ENCODE measurements around the gene CKM. TPM values are rescaled to one million over a fixed set of nuclear protein-coding genes. Genes with fewer than 3 reads are reported as not detected.
"Not testable (repeated sequence)": the region's sequence is repeated elsewhere in the genome, so short reads cannot be mapped to it uniquely, and the experiment has no call there.

Gene CKM
- polyA plus RNA-seq, 4 donors, result 0.09 to 30.5 (median 14.4) TPM

- not testable (repeated sequence) for DNase-seq; H3K9me3 ChIP-seq (ENCODE audit: control insufficient read depth in 2 of 2, insufficient read depth in 1 of 2, low read depth in 1 of 2, low read length in 1 of 2); H3K4me3 ChIP-seq (ENCODE audit: low read depth in 1 of 3, low read length in 3 of 3); H3K27me3 ChIP-seq (ENCODE audit: control insufficient read depth in 3 of 3, insufficient read depth in 3 of 3, low read length in 3 of 3); H3K4me1 ChIP-seq (ENCODE audit: control insufficient read depth in 3 of 3, insufficient read depth in 2 of 3, low read depth in 1 of 3, low read length in 2 of 3); FAIRE-seq; H3K27ac ChIP-seq (ENCODE audit: low read depth in 1 of 3, low read length in 2 of 3)
- peaks cover 4 to 54% (median 4%) of the 10 kb centered on the region in 3 donors for H3K36me3 ChIP-seq (ENCODE audit: control insufficient read depth in 3 of 3, insufficient read depth in 2 of 3, low read depth in 1 of 3, low read length in 3 of 3)
- 91 to 92% (median 92%) methylated on average over 13 of the region's 13 CpGs for WGBS, 3 donors
Measured at GRCh38 chr19:45269939-45270338, 52.7 kb downstream of the CKM start.

GRCh38 chr19:45267296-45267695 is 55.4 kb downstream of the CKM start:
- Histone ChIP-seq H3K36me3 (ENCODE audit: control insufficient read depth in 3 of 3, insufficient read depth in 2 of 3, low read depth in 1 of 3, low read length in 3 of 3) (peaks cover under 1 to 53% (median 4%) of the 10 kb centered on the region in 3 donors), H3K27me3 (ENCODE audit: control insufficient read depth in 3 of 3, insufficient read depth in 3 of 3, low read length in 3 of 3) (no peaks in the 10 kb centered on the region), H3K4me3 (ENCODE audit: low read depth in 1 of 3, low read length in 3 of 3) (no peak overlapping the region), H3K9me3 (ENCODE audit: control insufficient read depth in 2 of 2, insufficient read depth in 1 of 2, low read depth in 1 of 2, low read length in 1 of 2) (no peaks in the 10 kb centered on the region), H3K27ac (ENCODE audit: low read depth in 1 of 3, low read length in 2 of 3) (no peak overlapping the region), H3K4me1 (ENCODE audit: control insufficient read depth in 3 of 3, insufficient read depth in 2 of 3, low read depth in 1 of 3, low read length in 2 of 3) (no peaks in the 10 kb centered on the region)
- 86 to 93% (median 90%) methylated on average over 12 of the region's 12 CpGs for WGBS, 3 donors
- DNase-seq (no peak), FAIRE-seq (no peak)

- no peak for FAIRE-seq
Measured at GRCh38 chr19:45265375-45265774, 57.3 kb downstream of the CKM start.

GRCh38 chr19:45264781-45265317 is 57.8 kb downstream of the CKM start:
- DNase-seq (no peak), FAIRE-seq (no peak)
- WGBS, 3 donors, result 77 to 92% (median 91%) methylated on average over 19 of the region's 19 CpGs
- no peak overlapping the region for H3K4me3 ChIP-seq (ENCODE audit: low read depth in 1 of 3, low read length in 3 of 3)
- H3K4me1 ChIP-seq (ENCODE audit: control insufficient read depth in 3 of 3, insufficient read depth in 2 of 3, low read depth in 1 of 3, low read length in 2 of 3), result no peaks in the 10 kb centered on the region
- peaks cover 0 to 46% (median 4%) of the 10 kb centered on the region in 3 donors for H3K36me3 ChIP-seq (ENCODE audit: control insufficient read depth in 3 of 3, insufficient read depth in 2 of 3, low read depth in 1 of 3, low read length in 3 of 3)
- H3K27me3 ChIP-seq (ENCODE audit: control insufficient read depth in 3 of 3, insufficient read depth in 3 of 3, low read length in 3 of 3), result no peaks in the 10 kb centered on the region
- no peak overlapping the region for H3K27ac ChIP-seq (ENCODE audit: low read depth in 1 of 3, low read length in 2 of 3)
- peaks cover 0 to 3% of the 10 kb centered on the region in 2 donors for H3K9me3 ChIP-seq (ENCODE audit: control insufficient read depth in 2 of 2, insufficient read depth in 1 of 2, low read depth in 1 of 2, low read length in 1 of 2)

More at GRCh38 chr19:45265375-45265774, 57.3 kb downstream of the CKM start:
- H3K9me3 ChIP-seq (ENCODE audit: control insufficient read depth in 2 of 2, insufficient read depth in 1 of 2, low read depth in 1 of 2, low read length in 1 of 2), result peaks cover 0 to 3% of the 10 kb centered on the region in 2 donors
- H3K27ac ChIP-seq (ENCODE audit: low read depth in 1 of 3, low read length in 2 of 3), result no peak overlapping the region
- no peaks in the 10 kb centered on the region for H3K4me1 ChIP-seq (ENCODE audit: control insufficient read depth in 3 of 3, insufficient read depth in 2 of 3, low read depth in 1 of 3, low read length in 2 of 3)
- WGBS, 3 donors, result 91 to 92% (median 92%) methylated on average over 5 of the region's 5 CpGs
- peaks cover 0 to 43% (median 4%) of the 10 kb centered on the region in 3 donors for H3K36me3 ChIP-seq (ENCODE audit: control insufficient read depth in 3 of 3, insufficient read depth in 2 of 3, low read depth in 1 of 3, low read length in 3 of 3)
- DNase-seq, result no peak
- H3K4me3 ChIP-seq (ENCODE audit: low read depth in 1 of 3, low read length in 3 of 3), result no peak overlapping the region
- H3K27me3 ChIP-seq (ENCODE audit: control insufficient read depth in 3 of 3, insufficient read depth in 3 of 3, low read length in 3 of 3), result no peaks in the 10 kb centered on the region

GRCh38 chr19:45263013-45263412 is 59.7 kb downstream of the CKM start:
- H3K36me3 ChIP-seq (ENCODE audit: control insufficient read depth in 3 of 3, insufficient read depth in 2 of 3, low read depth in 1 of 3, low read length in 3 of 3), result peaks cover 0 to 39% (median 0%) of the 10 kb centered on the region in 3 donors
- no peak for DNase-seq
- no peak overlapping the region for H3K27ac ChIP-seq (ENCODE audit: low read depth in 1 of 3, low read length in 2 of 3)
- H3K4me3 ChIP-seq (ENCODE audit: low read depth in 1 of 3, low read length in 3 of 3), result no peak overlapping the region
- 89 to 94% (median 93%) methylated on average over 10 to 11 of the region's 11 CpGs for WGBS, 3 donors
- no peaks in the 10 kb centered on the region for H3K27me3 ChIP-seq (ENCODE audit: control insufficient read depth in 3 of 3, insufficient read depth in 3 of 3, low read length in 3 of 3)
- FAIRE-seq, result no peak
- H3K9me3 ChIP-seq (ENCODE audit: control insufficient read depth in 2 of 2, insufficient read depth in 1 of 2, low read depth in 1 of 2, low read length in 1 of 2), result peaks cover 0 to 3% of the 10 kb centered on the region in 2 donors
- no peaks in the 10 kb centered on the region for H3K4me1 ChIP-seq (ENCODE audit: control insufficient read depth in 3 of 3, insufficient read depth in 2 of 3, low read depth in 1 of 3, low read length in 2 of 3)

GRCh38 chr19:45262570-45262969 is 60.1 kb downstream of the CKM start:
- FAIRE-seq (no peak), DNase-seq (no peak)
- Histone ChIP-seq H3K4me3 (ENCODE audit: low read depth in 1 of 3, low read length in 3 of 3) (no peak overlapping the region), H3K4me1 (ENCODE audit: control insufficient read depth in 3 of 3, insufficient read depth in 2 of 3, low read depth in 1 of 3, low read length in 2 of 3) (no peaks in the 10 kb centered on the region), H3K27ac (ENCODE audit: low read depth in 1 of 3, low read length in 2 of 3) (no peak overlapping the region), H3K36me3 (ENCODE audit: control insufficient read depth in 3 of 3, insufficient read depth in 2 of 3, low read depth in 1 of 3, low read length in 3 of 3) (peaks cover 0 to 39% (median 0%) of the 10 kb centered on the region in 3 donors), H3K9me3 (ENCODE audit: control insufficient read depth in 2 of 2, insufficient read depth in 1 of 2, low read depth in 1 of 2, low read length in 1 of 2) (peaks cover 0 to 3% of the 10 kb centered on the region in 2 donors), H3K27me3 (ENCODE audit: control insufficient read depth in 3 of 3, insufficient read depth in 3 of 3, low read length in 3 of 3) (no peaks in the 10 kb centered on the region)
- WGBS, 3 donors, result 88 to 93% (median 89%) methylated on average over 6 of the region's 6 CpGs

- no peaks in the 10 kb centered on the region for H3K27me3 ChIP-seq (ENCODE audit: control insufficient read depth in 3 of 3, insufficient read depth in 3 of 3, low read length in 3 of 3)
- H3K27ac ChIP-seq (ENCODE audit: low read depth in 1 of 3, low read length in 2 of 3), result no peak overlapping the region
- no peaks in the 10 kb centered on the region for H3K4me1 ChIP-seq (ENCODE audit: control insufficient read depth in 3 of 3, insufficient read depth in 2 of 3, low read depth in 1 of 3, low read length in 2 of 3)
- no peak for DNase-seq
- WGBS, 3 donors, result 95 to 96% (median 96%) methylated on average over 19 of the region's 19 CpGs
- no peak for FAIRE-seq
- H3K4me3 ChIP-seq (ENCODE audit: low read depth in 1 of 3, low read length in 3 of 3), result no peak overlapping the region
- H3K9me3 ChIP-seq (ENCODE audit: control insufficient read depth in 2 of 2, insufficient read depth in 1 of 2, low read depth in 1 of 2, low read length in 1 of 2), result peaks cover 0 to 3% of the 10 kb centered on the region in 2 donors
- peaks cover 0 to 25% (median 0%) of the 10 kb centered on the region in 3 donors for H3K36me3 ChIP-seq (ENCODE audit: control insufficient read depth in 3 of 3, insufficient read depth in 2 of 3, low read depth in 1 of 3, low read length in 3 of 3)
Measured at GRCh38 chr19:45258862-45259261, 63.8 kb downstream of the CKM start.

GRCh38 chr19:45256836-45257235 is 65.8 kb downstream of the CKM start:
- FAIRE-seq, result no peak

More at GRCh38 chr19:45256836-45257235, 65.8 kb downstream of the CKM start:
- Histone ChIP-seq H3K9me3 (ENCODE audit: control insufficient read depth in 2 of 2, insufficient read depth in 1 of 2, low read depth in 1 of 2, low read length in 1 of 2) (peaks cover 0 to 3% of the 10 kb centered on the region in 2 donors), H3K27ac (ENCODE audit: low read depth in 1 of 3, low read length in 2 of 3) (no peak overlapping the region), H3K4me3 (ENCODE audit: low read depth in 1 of 3, low read length in 3 of 3) (no peak overlapping the region), H3K36me3 (ENCODE audit: control insufficient read depth in 3 of 3, insufficient read depth in 2 of 3, low read depth in 1 of 3, low read length in 3 of 3) (peaks cover 0 to 22% (median 0%) of the 10 kb centered on the region in 3 donors), H3K27me3 (ENCODE audit: control insufficient read depth in 3 of 3, insufficient read depth in 3 of 3, low read length in 3 of 3) (no peaks in the 10 kb centered on the region), H3K4me1 (ENCODE audit: control insufficient read depth in 3 of 3, insufficient read depth in 2 of 3, low read depth in 1 of 3, low read length in 2 of 3) (peaks cover 0 to 11% (median 7%) of the 10 kb centered on the region in 3 donors)
- DNase-seq, result no peak
- WGBS, 3 donors, result 94 to 98% (median 97%) methylated on average over 4 of the region's 4 CpGs
